ENCODE measurements around the gene URI1.

URI1 gene

DNA sequence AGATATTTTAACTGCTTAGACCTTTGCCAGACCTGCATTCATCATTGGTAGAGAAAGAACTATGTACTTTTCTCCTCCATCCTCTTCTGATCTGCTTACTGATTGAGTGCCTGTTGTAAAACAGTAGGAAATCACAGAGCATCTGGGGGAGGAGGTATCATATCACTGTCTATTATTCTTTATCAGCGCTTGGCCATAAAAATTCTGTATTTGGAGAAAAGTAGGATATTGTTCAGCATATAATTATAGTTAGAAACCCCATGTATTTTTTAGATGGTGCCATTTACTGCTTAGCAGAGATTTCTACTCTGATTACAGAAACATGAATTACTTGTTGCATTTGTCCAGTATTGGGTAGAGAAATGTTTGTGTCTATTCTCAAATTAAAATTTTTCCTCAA is 62.4 kb downstream of the URI1 start:
- Histone ChIP-seq H3K36me3 (ENCODE audit: insufficient read depth, low read length) (peaks cover 31% of the 10 kb centered on the region), H3K9ac (ENCODE audit: low read depth, low read length) (no peak overlapping the region), H3K9me3 (ENCODE audit: insufficient read depth, low read length, severe bottlenecking) (no peaks in the 10 kb centered on the region), H3K4me3 (ENCODE audit: low read depth in 1 of 2, low read length in 2 of 2) (no peak overlapping the region), H3K27me3 (ENCODE audit: insufficient read depth, low read length, poor library complexity) (no peaks in the 10 kb centered on the region), H3K4me2 (ENCODE audit: insufficient read depth, low read length) (no peak overlapping the region), H3K79me2 (ENCODE audit: insufficient read depth, low read length) (peaks cover 52% of the 10 kb centered on the region), H2AFZ (ENCODE audit: low read depth, low read length) (no peak overlapping the region), H3K27ac (ENCODE audit: low read length) (no peak overlapping the region), H4K20me1 (ENCODE audit: insufficient read depth, low read length) (peaks cover 13% of the 10 kb centered on the region; the same call in 1 of the 2 replicates), H3K4me1 (ENCODE audit: insufficient read depth, low read length) (peaks cover 40% of the 10 kb centered on the region)
- TF ChIP-seq EZH2 (IDR thresholded peaks at IDR 0.05; ENCODE audit: borderline replicate concordance, low read depth, low read length, severe bottlenecking) = no peak
- TF ChIP-seq, protein P1, sequence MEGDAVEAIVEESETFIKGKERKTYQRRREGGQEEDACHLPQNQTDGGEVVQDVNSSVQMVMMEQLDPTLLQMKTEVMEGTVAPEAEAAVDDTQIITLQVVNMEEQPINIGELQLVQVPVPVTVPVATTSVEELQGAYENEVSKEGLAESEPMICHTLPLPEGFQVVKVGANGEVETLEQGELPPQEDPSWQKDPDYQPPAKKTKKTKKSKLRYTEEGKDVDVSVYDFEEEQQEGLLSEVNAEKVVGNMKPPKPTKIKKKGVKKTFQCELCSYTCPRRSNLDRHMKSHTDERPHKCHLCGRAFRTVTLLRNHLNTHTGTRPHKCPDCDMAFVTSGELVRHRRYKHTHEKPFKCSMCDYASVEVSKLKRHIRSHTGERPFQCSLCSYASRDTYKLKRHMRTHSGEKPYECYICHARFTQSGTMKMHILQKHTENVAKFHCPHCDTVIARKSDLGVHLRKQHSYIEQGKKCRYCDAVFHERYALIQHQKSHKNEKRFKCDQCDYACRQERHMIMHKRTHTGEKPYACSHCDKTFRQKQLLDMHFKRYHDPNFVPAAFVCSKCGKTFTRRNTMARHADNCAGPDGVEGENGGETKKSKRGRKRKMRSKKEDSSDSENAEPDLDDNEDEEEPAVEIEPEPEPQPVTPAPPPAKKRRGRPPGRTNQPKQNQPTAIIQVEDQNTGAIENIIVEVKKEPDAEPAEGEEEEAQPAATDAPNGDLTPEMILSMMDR (IDR thresholded peaks at IDR 0.05; ENCODE audit: borderline replicate concordance, extremely low read depth, low read length, poor library complexity, severe bottlenecking) = no peak
- no peak for ATAC-seq (ENCODE audit: insufficient read depth, low read depth)
- no peak for DNase-seq

GRCh38 chr19:30006207-30006606 is 64.2 kb downstream of the URI1 start:
- TF ChIP-seq EZH2 (IDR thresholded peaks at IDR 0.05; ENCODE audit: borderline replicate concordance, low read depth, low read length, severe bottlenecking) = no peak
- TF ChIP-seq, protein P1 (IDR thresholded peaks at IDR 0.05; ENCODE audit: borderline replicate concordance, extremely low read depth, low read length, poor library complexity, severe bottlenecking) = no peak
- Histone ChIP-seq H3K27ac (ENCODE audit: low read length) (peak overlapping the region; percentile 46), H3K79me2 (ENCODE audit: insufficient read depth, low read length) (peaks cover 34% of the 10 kb centered on the region), H3K4me3 (ENCODE audit: low read depth in 1 of 2, low read length in 2 of 2) (no peak overlapping the region), H3K4me1 (ENCODE audit: insufficient read depth, low read length) (peaks cover 40% of the 10 kb centered on the region), H2AFZ (ENCODE audit: low read depth, low read length) (no peak overlapping the region), H3K9ac (ENCODE audit: low read depth, low read length) (no peak overlapping the region; the same call in 1 of the 2 replicates), H3K9me3 (ENCODE audit: insufficient read depth, low read length, severe bottlenecking) (no peaks in the 10 kb centered on the region), H3K27me3 (ENCODE audit: insufficient read depth, low read length, poor library complexity) (no peaks in the 10 kb centered on the region), H4K20me1 (ENCODE audit: insufficient read depth, low read length) (peaks cover 15% of the 10 kb centered on the region; the same call in 1 of the 2 replicates), H3K4me2 (ENCODE audit: insufficient read depth, low read length) (no peak overlapping the region), H3K36me3 (ENCODE audit: insufficient read depth, low read length) (peaks cover 42% of the 10 kb centered on the region)
- ATAC-seq (ENCODE audit: insufficient read depth, low read depth) = peak; percentile 95
- no peak for DNase-seq

GRCh38 chr19:30008169-30008568 is 66.1 kb downstream of the URI1 start:
- H2AFZ ChIP-seq (ENCODE audit: low read depth, low read length) = no peak overlapping the region
- H3K27ac ChIP-seq (ENCODE audit: low read length) = no peak overlapping the region
- peaks cover 13% of the 10 kb centered on the region; the same call in 1 of the 2 replicates for H4K20me1 ChIP-seq (ENCODE audit: insufficient read depth, low read length)
- H3K4me1 ChIP-seq (ENCODE audit: insufficient read depth, low read length) = peaks cover 34% of the 10 kb centered on the region
- no peak for TF ChIP-seq EZH2 (IDR thresholded peaks at IDR 0.05; ENCODE audit: borderline replicate concordance, low read depth, low read length, severe bottlenecking)
- TF ChIP-seq, protein P1 (IDR thresholded peaks at IDR 0.05; ENCODE audit: borderline replicate concordance, extremely low read depth, low read length, poor library complexity, severe bottlenecking) = no peak
- no peak for DNase-seq
- no peak overlapping the region for H3K4me3 ChIP-seq (ENCODE audit: low read depth in 1 of 2, low read length in 2 of 2)
- H3K27me3 ChIP-seq (ENCODE audit: insufficient read depth, low read length, poor library complexity) = no peaks in the 10 kb centered on the region
- no peak overlapping the region for H3K9ac ChIP-seq (ENCODE audit: low read depth, low read length)
- H3K36me3 ChIP-seq (ENCODE audit: insufficient read depth, low read length) = peaks cover 51% of the 10 kb centered on the region
- H3K4me2 ChIP-seq (ENCODE audit: insufficient read depth, low read length) = no peak overlapping the region
- H3K9me3 ChIP-seq (ENCODE audit: insufficient read depth, low read length, severe bottlenecking) = no peaks in the 10 kb centered on the region
- ATAC-seq (ENCODE audit: insufficient read depth, low read depth) = no peak
- peaks cover 15% of the 10 kb centered on the region; the same call in 1 of the 2 replicates for H3K79me2 ChIP-seq (ENCODE audit: insufficient read depth, low read length)
